Subcutaneous adipose tissue (tissue), 4 donors: Measurements from ENCODE around the gene ITGA8. TPM values are rescaled to one million over a fixed set of nuclear protein-coding genes. Genes with fewer than 3 reads are reported as not detected.

ENCODE experiments used
- total RNA-seq, 4 donors: library from RNA; depleted of rRNA; stranded (reverse); fragments of >200 nt; gene quantifications; one replicate each; pipeline ENCODE4 v1.1.0, GENCODE V29; 2016
- TF ChIP-seq, protein P1 (sequence below): fragments of 450-650 bp; IDR thresholded peaks from one replicate; pipeline ENCODE4 v1.5.1; 2016; ENCODE audit warnings: low read depth, mild to moderate bottlenecking, control low read depth, antibody characterized with exemption, moderate library complexity

The ITGA8 gene
- total RNA-seq, 4 donors from 2014 or later = 0.33 to 3.6 (median 2.4) TPM

DNA sequence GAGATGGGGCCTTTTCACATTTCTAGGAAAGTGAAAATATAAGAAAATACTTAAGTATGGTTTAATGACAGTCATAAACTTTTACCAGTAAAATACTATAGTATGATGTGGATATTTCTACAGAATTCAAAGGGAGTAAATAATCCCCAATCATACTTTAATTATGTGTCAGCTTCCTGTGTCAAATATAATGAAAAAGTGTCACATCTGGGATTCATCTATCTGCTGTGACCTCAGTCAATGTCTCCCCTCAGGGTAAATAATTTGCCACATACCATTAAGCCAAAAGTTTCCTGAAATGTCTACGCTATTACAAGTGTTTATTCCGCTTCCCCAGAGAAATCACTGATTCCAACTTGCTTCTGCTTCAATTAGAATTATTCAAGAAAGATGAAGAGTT lies 110.5 kb downstream of the ITGA8 start:
- TF ChIP-seq, protein P1, sequence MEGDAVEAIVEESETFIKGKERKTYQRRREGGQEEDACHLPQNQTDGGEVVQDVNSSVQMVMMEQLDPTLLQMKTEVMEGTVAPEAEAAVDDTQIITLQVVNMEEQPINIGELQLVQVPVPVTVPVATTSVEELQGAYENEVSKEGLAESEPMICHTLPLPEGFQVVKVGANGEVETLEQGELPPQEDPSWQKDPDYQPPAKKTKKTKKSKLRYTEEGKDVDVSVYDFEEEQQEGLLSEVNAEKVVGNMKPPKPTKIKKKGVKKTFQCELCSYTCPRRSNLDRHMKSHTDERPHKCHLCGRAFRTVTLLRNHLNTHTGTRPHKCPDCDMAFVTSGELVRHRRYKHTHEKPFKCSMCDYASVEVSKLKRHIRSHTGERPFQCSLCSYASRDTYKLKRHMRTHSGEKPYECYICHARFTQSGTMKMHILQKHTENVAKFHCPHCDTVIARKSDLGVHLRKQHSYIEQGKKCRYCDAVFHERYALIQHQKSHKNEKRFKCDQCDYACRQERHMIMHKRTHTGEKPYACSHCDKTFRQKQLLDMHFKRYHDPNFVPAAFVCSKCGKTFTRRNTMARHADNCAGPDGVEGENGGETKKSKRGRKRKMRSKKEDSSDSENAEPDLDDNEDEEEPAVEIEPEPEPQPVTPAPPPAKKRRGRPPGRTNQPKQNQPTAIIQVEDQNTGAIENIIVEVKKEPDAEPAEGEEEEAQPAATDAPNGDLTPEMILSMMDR = no peak

DNA sequence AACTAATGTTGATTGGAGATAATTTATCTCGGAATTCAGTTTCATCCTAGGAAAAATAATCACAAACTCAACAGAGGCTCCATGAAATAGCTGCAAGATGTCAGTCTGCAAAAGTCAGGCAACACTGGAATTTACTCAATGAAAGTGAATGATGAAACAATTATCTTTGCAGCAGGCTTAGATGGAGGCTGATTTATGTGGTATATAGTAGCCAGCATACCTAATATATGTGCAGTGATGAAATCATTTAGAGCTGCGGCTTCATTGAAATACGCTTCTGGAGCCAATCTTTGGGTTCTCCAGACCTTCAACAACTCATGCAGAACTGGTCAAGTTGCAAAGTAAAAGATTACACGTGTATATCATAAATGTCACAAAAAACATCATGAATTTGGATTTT lies 113.3 kb downstream of the ITGA8 start:
- TF ChIP-seq, protein P1 = no peak

DNA sequence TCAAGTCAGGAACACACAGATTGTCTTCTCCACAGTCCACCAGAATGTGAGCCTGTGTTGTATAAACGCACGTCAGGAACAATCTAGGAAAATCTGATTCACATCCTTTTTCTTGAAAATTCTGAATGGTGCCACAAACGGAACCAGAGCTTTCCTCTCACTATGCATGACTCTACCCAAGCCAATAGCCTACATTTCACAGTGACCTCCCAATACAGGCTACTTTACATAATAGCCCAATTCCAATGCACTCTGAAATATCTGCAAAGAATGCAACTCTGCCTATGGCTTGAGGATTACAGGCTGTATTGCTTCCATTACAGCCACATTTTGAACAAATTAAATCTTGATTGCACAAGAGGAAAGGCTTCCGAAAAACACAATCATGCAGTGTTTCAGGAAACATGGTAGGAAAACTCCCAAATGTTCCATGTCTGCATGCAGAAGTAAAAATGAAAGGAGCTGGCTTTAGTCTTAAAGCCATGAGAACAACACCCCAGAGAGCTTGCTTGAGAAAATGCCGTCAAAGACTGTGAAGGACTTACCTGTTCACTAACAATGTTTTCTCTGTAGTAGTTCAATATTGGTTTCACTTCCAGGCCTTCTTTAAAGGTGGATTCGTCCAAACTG lies 113.9 kb downstream of the ITGA8 start:
- TF ChIP-seq, protein P1 = no peak

DNA sequence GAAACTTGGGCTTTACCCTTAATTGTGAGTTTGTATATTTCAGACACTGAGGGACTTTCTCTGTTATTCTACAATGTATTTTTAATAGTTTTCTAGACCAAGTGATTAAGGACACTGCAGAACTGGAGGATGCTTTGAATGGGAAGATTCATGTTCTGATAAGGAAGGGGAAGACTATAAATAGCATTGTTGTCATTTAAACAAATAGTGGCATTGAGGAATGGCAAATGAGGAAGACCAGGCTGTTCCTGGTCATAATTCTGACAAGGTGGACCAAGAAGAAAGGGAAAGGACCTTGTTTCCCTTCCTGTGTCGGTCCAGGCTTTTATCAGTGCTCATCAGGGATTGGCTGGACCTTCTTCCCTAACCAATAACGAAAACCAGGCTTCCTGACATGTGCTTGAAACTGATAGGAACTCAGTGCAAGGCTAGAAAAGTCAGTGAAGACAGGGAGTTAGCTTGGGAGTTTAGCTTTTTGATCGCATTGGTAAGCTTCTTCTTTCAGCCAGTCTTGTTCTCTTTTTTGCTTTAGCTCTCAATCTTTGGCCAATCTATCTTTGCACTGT lies 116.2 kb downstream of the ITGA8 start:
- TF ChIP-seq, protein P1 = no peak

DNA sequence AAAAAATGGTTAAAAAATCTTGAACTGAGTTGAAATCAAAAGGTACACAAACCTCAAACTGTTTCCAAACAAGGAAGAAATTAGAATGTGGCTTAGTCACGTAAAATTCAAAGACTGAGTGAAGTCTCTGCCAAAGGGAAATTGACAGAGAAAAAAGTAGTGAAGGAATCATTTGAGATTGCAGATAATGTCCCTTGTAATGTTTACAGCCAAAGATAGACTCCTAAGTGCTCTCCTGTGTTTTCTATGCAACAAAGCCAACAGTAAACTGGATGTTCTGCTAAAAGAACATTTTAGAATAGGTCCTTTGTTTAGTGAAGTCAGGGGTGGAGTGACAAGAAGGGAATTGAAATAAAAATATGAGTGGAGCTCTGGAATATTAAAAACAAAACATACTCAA lies 117.9 kb downstream of the ITGA8 start:
- TF ChIP-seq, protein P1 = no peak

DNA sequence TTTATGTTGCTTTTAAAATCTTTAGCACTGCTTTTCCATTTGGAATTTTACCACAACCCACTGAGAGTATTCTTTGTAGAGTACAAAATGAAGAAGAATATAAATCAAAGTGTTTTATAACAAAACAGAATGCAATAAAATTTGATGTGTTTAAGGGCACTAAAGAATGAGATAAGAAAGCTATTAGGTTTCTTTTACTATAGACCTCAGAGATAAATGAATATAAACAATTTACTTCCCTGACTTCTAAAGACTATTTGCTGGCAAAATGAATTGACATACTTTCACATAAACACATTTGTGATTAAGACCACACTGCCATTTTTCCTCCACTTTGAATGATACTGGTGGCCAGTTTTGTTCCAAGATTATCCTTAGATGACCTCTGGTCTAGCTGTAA lies 124.5 kb downstream of the ITGA8 start:
- TF ChIP-seq, protein P1 = no peak

DNA sequence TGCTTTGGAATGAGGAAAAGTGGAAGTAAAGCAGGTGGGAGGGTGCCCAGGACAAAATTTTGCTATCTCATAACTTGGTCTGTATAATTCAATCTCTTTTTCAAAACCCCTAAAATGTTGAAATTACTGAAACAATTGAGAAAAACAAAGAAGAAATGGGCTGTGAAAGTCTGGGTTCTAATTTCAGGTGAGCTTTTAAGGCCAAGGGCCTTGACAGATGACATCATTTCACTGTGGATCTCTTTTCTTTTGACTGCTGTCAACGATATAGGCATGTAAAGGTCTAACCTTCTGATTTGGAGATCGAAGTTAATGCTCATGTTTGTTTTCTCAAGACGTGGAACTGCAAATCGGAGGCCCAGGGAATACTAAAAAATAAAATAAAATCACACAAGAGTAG lies 127.8 kb downstream of the ITGA8 start:
- TF ChIP-seq, protein P1 = no peak
